Mesenchymal stem cell (in vitro differentiated cells and primary cell): ENCODE data around the gene STING1.

Experiments
- DNase-seq: peaks from one replicate; pipeline ENCODE4 v3.0.0-alpha.2; 2013
- H2AFZ ChIP-seq: one replicate; pipeline ENCODE4 v1.6.1; 2013; ENCODE audit warnings: low read depth, mild to moderate bottlenecking, control low read depth, inconsistent platforms, low read length, moderate library complexity
- H2AK5ac ChIP-seq: 2 replicates; pipeline ENCODE4 v1.6.1; 2013; ENCODE audit warnings: low read length, moderate library complexity, mild to moderate bottlenecking, inconsistent platforms; ENCODE audit not compliant: severe bottlenecking
- H2BK120ac ChIP-seq: one replicate; pipeline ENCODE4 v1.6.1; 2013; ENCODE audit warnings: low read depth, mild to moderate bottlenecking, inconsistent platforms, low read length, moderate library complexity
- H2BK12ac ChIP-seq, 2 experiments: one replicate each; pipeline ENCODE4 v1.6.1; 2013; ENCODE audit warnings: inconsistent platforms in 2 of 2, low read length in 2 of 2, mild to moderate bottlenecking in 2 of 2, moderate library complexity in 2 of 2, control low read depth in 1 of 2
- H2BK15ac ChIP-seq: one replicate; pipeline ENCODE4 v1.6.1; 2013; ENCODE audit warnings: mild to moderate bottlenecking, low read depth, inconsistent platforms; ENCODE audit not compliant: poor library complexity, severe bottlenecking
- H2BK5ac ChIP-seq: 2 replicates; pipeline ENCODE4 v1.6.1; 2013; ENCODE audit warnings: low read depth, mild to moderate bottlenecking, low read length, control low read depth, inconsistent platforms; ENCODE audit not compliant: poor library complexity, severe bottlenecking
- H3K14ac ChIP-seq, 2 experiments: one replicate each; pipeline ENCODE4 v1.6.1; 2013; ENCODE audit warnings: inconsistent platforms in 2 of 2, low read length in 2 of 2, control low read depth in 1 of 2, mild to moderate bottlenecking in 1 of 2, moderate library complexity in 1 of 2
- H3K18ac ChIP-seq, 2 experiments: one replicate each; pipeline ENCODE4 v1.6.1; 2013; ENCODE audit warnings: inconsistent platforms in 2 of 2, low read length in 2 of 2, control low read depth in 1 of 2, low read depth in 1 of 2, mild to moderate bottlenecking in 1 of 2
- H3K23ac ChIP-seq, 2 experiments: one replicate each; pipeline ENCODE4 v1.6.1; 2013; ENCODE audit warnings: inconsistent platforms in 2 of 2, low read length in 2 of 2, mild to moderate bottlenecking in 2 of 2, moderate library complexity in 2 of 2, control low read depth in 1 of 2
- H3K27ac ChIP-seq: 2 replicates; pipeline ENCODE4 v1.5.1; 2013; ENCODE audit warnings: mild to moderate bottlenecking, moderate library complexity, low read length, control low read depth, inconsistent platforms; ENCODE audit not compliant: poor library complexity, severe bottlenecking
- H3K27me3 ChIP-seq, 2 experiments: 2 replicates each; pipeline versions ENCODE4 v1.6.1 to v1.7.0; 2013; ENCODE audit warnings: low read length in 2 of 2, mild to moderate bottlenecking in 2 of 2, moderate library complexity in 2 of 2, control low read depth in 1 of 2, inconsistent platforms in 1 of 2; ENCODE audit not compliant: control insufficient read depth in 1 of 2, insufficient read depth in 1 of 2
- H3K36me3 ChIP-seq, 2 experiments: 2 replicates each; pipeline versions ENCODE4 v1.6.1 to v1.7.0; 2013; ENCODE audit warnings: low read length in 2 of 2, control low read depth in 1 of 2, inconsistent platforms in 1 of 2, low read depth in 1 of 2, mild to moderate bottlenecking in 1 of 2; ENCODE audit not compliant: insufficient read depth in 2 of 2, control insufficient read depth in 1 of 2
- H3K4ac ChIP-seq, 2 experiments: one replicate each; pipeline ENCODE4 v1.6.1; 2013; ENCODE audit warnings: inconsistent platforms in 2 of 2, low read length in 2 of 2, mild to moderate bottlenecking in 2 of 2, moderate library complexity in 2 of 2, control low read depth in 1 of 2, low read depth in 1 of 2
- H3K4me1 ChIP-seq: 2 replicates; pipeline ENCODE4 v1.6.1; 2013; ENCODE audit warnings: low read depth, low read length, control low read depth; ENCODE audit not compliant: control insufficient read depth, insufficient read depth
- H3K4me2 ChIP-seq: 2 replicates; pipeline ENCODE4 v1.6.1; 2013; ENCODE audit warnings: low read length, mild to moderate bottlenecking, inconsistent platforms; ENCODE audit not compliant: poor library complexity, severe bottlenecking
- H3K4me3 ChIP-seq, 2 experiments: 2 replicates each; pipeline versions ENCODE4 v1.5.1 to v1.7.0; 2013; ENCODE audit warnings: low read length in 2 of 2, mild to moderate bottlenecking in 2 of 2, control low read depth in 1 of 2, low read depth in 1 of 2; ENCODE audit not compliant: insufficient read depth in 1 of 2
- H3K79me1 ChIP-seq: replicated peaks from 2 replicates; pipeline ENCODE4 v1.6.1; 2013; ENCODE audit warnings: mild to moderate bottlenecking, control low read depth, low read length, inconsistent platforms; ENCODE audit not compliant: poor library complexity, severe bottlenecking
- H3K9ac ChIP-seq: 2 replicates; pipeline ENCODE4 v1.7.0; 2013; ENCODE audit warnings: mild to moderate bottlenecking, low read length, moderate library complexity
- H3K9me3 ChIP-seq: 2 replicates; pipeline ENCODE4 v1.7.0; 2013; ENCODE audit warnings: mild to moderate bottlenecking, low read length; ENCODE audit not compliant: control insufficient read depth
- H4K8ac ChIP-seq: one replicate; pipeline ENCODE4 v1.6.1; 2013; ENCODE audit warnings: inconsistent platforms, mild to moderate bottlenecking, low read length, moderate library complexity
- H4K91ac ChIP-seq: one replicate; pipeline ENCODE4 v1.6.1; 2013; ENCODE audit warnings: mild to moderate bottlenecking, low read length, inconsistent platforms
- WGBS: methylation state at CpG from one replicate; pipeline ENCODE4 v1.1.7; 2013; ENCODE audit warnings: mixed read lengths; 5-methylcytosine and 5-hydroxymethylcytosine counted together

The STING1 gene

GRCh38 chr5:139458580-139459407 lies 23.8 kb downstream of the STING1 start:
- Histone ChIP-seq H2BK120ac (no peak overlapping the region), H4K91ac (no peak overlapping the region), H3K14ac (no peak overlapping the region), H2BK12ac (no peak overlapping the region), H3K18ac (no peak overlapping the region), H2AFZ (no peak overlapping the region), H3K9me3 (no peaks in the 10 kb centered on the region), H3K4me2 (no peak overlapping the region), H2BK15ac (no peak overlapping the region), H3K79me1 (no peaks in the 10 kb centered on the region), H3K23ac (no peak overlapping the region), H3K4me1 (peaks cover 26% of the 10 kb centered on the region), H3K36me3 (peaks cover 0 to 6% of the 10 kb centered on the region in 2 experiments), H2AK5ac (peak overlapping the region; percentile 24), H4K8ac (no peak overlapping the region), H3K9ac (no peak overlapping the region), H3K27me3 (no peaks in the 10 kb centered on the region), H3K27ac (peak overlapping the region; percentile 34), H3K4me3 (no peak overlapping the region), H2BK5ac (no peak overlapping the region), H3K4ac (no peak overlapping the region)
- 76% methylated on average over 7 of the region's 8 CpGs for WGBS
- peak; percentile 44 for DNase-seq

GRCh38 chr5:139457653-139458306 lies 24.8 kb downstream of the STING1 start:
- no peak overlapping the region for H2BK15ac ChIP-seq
- no peak overlapping the region for H3K14ac ChIP-seq
- H3K9ac ChIP-seq = no peak overlapping the region
- 94% methylated on average over 5 of the region's 5 CpGs for WGBS
- H3K18ac ChIP-seq = no peak overlapping the region
- H4K91ac ChIP-seq = no peak overlapping the region
- H3K36me3 ChIP-seq = peaks cover 0 to 9% of the 10 kb centered on the region in 2 experiments
- H3K23ac ChIP-seq = no peak overlapping the region
- no peak overlapping the region for H2BK12ac ChIP-seq
- no peak overlapping the region for H3K4me3 ChIP-seq
- H3K27me3 ChIP-seq = no peaks in the 10 kb centered on the region
- H2AFZ ChIP-seq = no peak overlapping the region
- peaks cover 26% of the 10 kb centered on the region for H3K4me1 ChIP-seq
- H3K27ac ChIP-seq = no peak overlapping the region
- H3K9me3 ChIP-seq = no peaks in the 10 kb centered on the region
- H2BK120ac ChIP-seq = no peak overlapping the region
- no peak overlapping the region for H3K4ac ChIP-seq
- DNase-seq = no peak
- H3K79me1 ChIP-seq = no peaks in the 10 kb centered on the region
- H3K4me2 ChIP-seq = no peak overlapping the region
- no peak overlapping the region for H2AK5ac ChIP-seq
- no peak overlapping the region for H4K8ac ChIP-seq
- H2BK5ac ChIP-seq = no peak overlapping the region

GRCh38 chr5:139457241-139457640 lies 25.3 kb downstream of the STING1 start:
- H2BK12ac ChIP-seq = no peak overlapping the region
- H3K36me3 ChIP-seq = peaks cover 0 to 12% of the 10 kb centered on the region in 2 experiments
- no peak overlapping the region for H4K91ac ChIP-seq
- no peaks in the 10 kb centered on the region for H3K9me3 ChIP-seq
- H3K9ac ChIP-seq = no peak overlapping the region
- no peak overlapping the region for H3K4me3 ChIP-seq
- no peak overlapping the region for H2BK120ac ChIP-seq
- no peaks in the 10 kb centered on the region for H3K79me1 ChIP-seq
- no peak overlapping the region for H3K4me2 ChIP-seq
- H2BK5ac ChIP-seq = no peak overlapping the region
- H3K4ac ChIP-seq = no peak overlapping the region
- H4K8ac ChIP-seq = no peak overlapping the region
- no peak overlapping the region for H3K14ac ChIP-seq
- H2AFZ ChIP-seq = no peak overlapping the region
- no peak overlapping the region for H3K18ac ChIP-seq
- DNase-seq = no peak
- H3K4me1 ChIP-seq = peaks cover 20% of the 10 kb centered on the region
- no peak overlapping the region for H2AK5ac ChIP-seq
- no peak overlapping the region for H3K27ac ChIP-seq
- no peaks in the 10 kb centered on the region for H3K27me3 ChIP-seq
- H2BK15ac ChIP-seq = peak overlapping the region; percentile 28
- no peak overlapping the region for H3K23ac ChIP-seq
- WGBS = 94% methylated on average over 5 of the region's 5 CpGs

- H2BK12ac ChIP-seq = no peak overlapping the region
- H3K27ac ChIP-seq = no peak overlapping the region
- no peak overlapping the region for H2BK120ac ChIP-seq
- no peak overlapping the region for H3K23ac ChIP-seq
- H3K14ac ChIP-seq = no peak overlapping the region
- H3K18ac ChIP-seq = no peak overlapping the region
- H3K4me1 ChIP-seq = peaks cover 17% of the 10 kb centered on the region
- H3K4me2 ChIP-seq = no peak overlapping the region
- H2AK5ac ChIP-seq = no peak overlapping the region
- H3K79me1 ChIP-seq = no peaks in the 10 kb centered on the region
- H3K9me3 ChIP-seq = no peaks in the 10 kb centered on the region
- H3K4ac ChIP-seq = no peak overlapping the region
- no peak overlapping the region for H3K9ac ChIP-seq
- no peak overlapping the region for H2BK15ac ChIP-seq
- H3K36me3 ChIP-seq = peaks cover 0 to 17% of the 10 kb centered on the region in 2 experiments
- no peaks in the 10 kb centered on the region for H3K27me3 ChIP-seq
- H4K8ac ChIP-seq = no peak overlapping the region
- DNase-seq = no peak
- no peak overlapping the region for H3K4me3 ChIP-seq
- 96% methylated on average over 12 of the region's 12 CpGs for WGBS
- no peak overlapping the region for H4K91ac ChIP-seq
- H2BK5ac ChIP-seq = no peak overlapping the region
- no peak overlapping the region for H2AFZ ChIP-seq
Observed at GRCh38 chr5:139456776-139457175, 25.8 kb downstream of the STING1 start.
